Psoas muscle (tissue), 8 donors: ENCODE data around the gene LANCL2. TPM values are rescaled to one million over a fixed set of nuclear protein-coding genes. Genes with fewer than 3 reads are reported as not detected.

Source experiments
- ATAC-seq, 4 donors: fragments of 200-7000 bp; cut with Tn5 transposase; one replicate each; pipeline ENCODE4 v1.9.1; 2020; ENCODE audit warnings: moderate library complexity in 3 of 4, mild to moderate bottlenecking in 2 of 4
- DNase-seq, 2 donors: peaks; one replicate each; pipeline ENCODE4 v3.0.0-alpha.2; 2020
- H3K27ac ChIP-seq: fragments of 200-600 bp; one replicate; pipeline ENCODE4 v1.8.0; 2022
- H3K27me3 ChIP-seq, 3 donors: fragments of 200-600 bp in 1 of 3; one replicate each; pipeline versions ENCODE4 v1.6.1 to v1.8.0; 2013 to 2022; ENCODE audit warnings: low read length in 2 of 3, mild to moderate bottlenecking in 2 of 3, moderate library complexity in 1 of 3; ENCODE audit not compliant: insufficient read depth in 3 of 3
- H3K36me3 ChIP-seq, 2 donors: fragments of 200-600 bp in 1 of 2; one replicate each; pipeline versions ENCODE4 v1.6.1 to v1.8.0; 2013 to 2022; ENCODE audit warnings: low read depth in 1 of 2, mild to moderate bottlenecking in 1 of 2, moderate library complexity in 1 of 2; ENCODE audit not compliant: insufficient read depth in 1 of 2
- H3K4me1 ChIP-seq: fragments of 200-600 bp; one replicate; pipeline ENCODE4 v1.8.0; 2022
- H3K4me3 ChIP-seq: fragments of 200-600 bp; one replicate; pipeline ENCODE4 v1.8.0; 2022; ENCODE audit warnings: mild to moderate bottlenecking
- H3K9me3 ChIP-seq: fragments of 200-600 bp; one replicate; pipeline ENCODE4 v1.8.0; 2022
- CTCF ChIP-seq: fragments of 200-600 bp; IDR thresholded peaks from one replicate; pipeline ENCODE4 v1.8.0; 2022; ENCODE audit warnings: antibody characterized with exemption
- WGBS, 3 donors: extraction: QIAGEN DNeasy Blood & Tissue Kit; methylation state at CpG; one replicate each; pipeline versions ENCODE4 v1.1.6 to v1.1.7; 2013; 5-methylcytosine and 5-hydroxymethylcytosine counted together
- intact Hi-C, 2 donors: fragments of 100-400 bp; cut with DNase I; formaldehyde crosslinking; loops; one replicate each; pipeline versions ENCODE4 v1.11.0 to v1.14.2; 2022
- polyA plus RNA-seq, 3 donors: library from polyadenylated mRNA; stranded (reverse); fragments of 200-250 nt; gene quantifications; one replicate each; pipeline ENCODE4 v1.2.3, GENCODE V29; 2013
- total RNA-seq, 4 donors: library from RNA; stranded (reverse); fragmentation: NEBNext Ultra II Directional in 2 of 4; extraction: Animal tissue kit (Norgen Biotek cat#: 25700) in 2 of 4; gene quantifications; one replicate each; pipeline versions ENCODE4 v1.2.1 to v1.2.4, GENCODE V29; 2021 to 2023
- donor health status: healthy with polysubstance abuse.
- donor health status: DM: no; HTN: no; CAD: no; lungs with moderate emphysema.
- donor health status: Bipolar disorder and iron deficiency.
- donor health status: healthy.
- donor health status: DM: yes; HTN: yes; CAD: no.
- donor health status: DM: no; HTN: no; CAD: no.
- donor health status: DM: no; HTN: no; CAD: no.
- donor health status: DM: yes; HTN: yes; CAD: no.

The LANCL2 gene
- total and polyA plus RNA-seq, 7 donors: 5.4 to 16.9 (median 9.6) TPM

GRCh38 chr7:55342216-55342871 is 22.8 kb upstream of the LANCL2 start:
- no peaks in the 10 kb centered on the region for H3K27me3 ChIP-seq
- no peaks in the 10 kb centered on the region for H3K36me3 ChIP-seq
- no peaks in the 10 kb centered on the region for H3K9me3 ChIP-seq
- DNase-seq (no peak), ATAC-seq (no peak)
- no peak overlapping the region for H3K27ac ChIP-seq
- 69 to 92% (median 83%) methylated on average over 26 to 27 of the region's 27 CpGs for WGBS, 3 donors
- no peak overlapping the region for H3K4me3 ChIP-seq
- intact Hi-C loops: no loop called here
- TF ChIP-seq CTCF: no peak
- no peaks in the 10 kb centered on the region for H3K4me1 ChIP-seq

GRCh38 chr7:55343002-55343781 is 21.9 kb upstream of the LANCL2 start:
- Histone ChIP-seq H3K27ac (no peak overlapping the region), H3K9me3 (no peaks in the 10 kb centered on the region), H3K4me3 (no peak overlapping the region), H3K4me1 (no peaks in the 10 kb centered on the region), H3K27me3 (peaks cover 0 to 1% (median 0%) of the 10 kb centered on the region in 3 donors), H3K36me3 (no peaks in the 10 kb centered on the region)
- ATAC-seq: no peak
- DNase-seq: no peak
- WGBS, 3 donors: 88 to 92% (median 91%) methylated on average over 37 to 42 of the region's 42 CpGs
- intact Hi-C loops: no loop called here
- TF ChIP-seq CTCF: no peak

- intact Hi-C loops: no loop called here
- H3K4me1 ChIP-seq: no peaks in the 10 kb centered on the region
- H3K36me3 ChIP-seq: no peaks in the 10 kb centered on the region
- no peaks in the 10 kb centered on the region for H3K9me3 ChIP-seq
- 92 to 93% (median 92%) methylated on average over 46 to 47 of the region's 47 CpGs for WGBS, 3 donors
- TF ChIP-seq CTCF: no peak
- H3K27ac ChIP-seq: no peak overlapping the region
- H3K27me3 ChIP-seq: peaks cover 0 to 1% (median 0%) of the 10 kb centered on the region in 3 donors
- DNase-seq (no peak), ATAC-seq (no peak)
- H3K4me3 ChIP-seq: no peak overlapping the region
Observed at GRCh38 chr7:55343860-55344606, 21.1 kb upstream of the LANCL2 start.

DNA sequence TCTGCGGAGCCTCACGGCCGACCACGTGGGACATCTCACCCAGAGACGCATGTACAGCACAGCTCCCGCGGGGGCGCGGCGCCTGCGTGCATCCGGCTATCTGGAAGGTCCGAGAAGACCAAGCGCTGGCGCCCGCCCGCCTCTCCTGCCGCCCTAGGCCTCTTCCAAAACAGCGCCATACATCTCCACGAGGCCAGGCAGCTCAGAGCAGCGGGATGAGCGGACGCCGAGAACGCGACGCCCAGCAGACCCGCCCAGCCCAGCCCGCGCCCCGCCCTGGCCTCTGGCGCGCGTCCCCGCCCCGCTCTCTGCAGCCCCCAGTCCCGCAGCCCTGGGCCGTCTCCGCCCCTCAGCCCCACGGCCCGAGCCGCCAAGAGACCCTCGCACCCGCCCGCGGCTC is 20.3 kb upstream of the LANCL2 start:
- DNase-seq (no peak), ATAC-seq (no peak)
- H3K27ac ChIP-seq: no peak overlapping the region
- H3K36me3 ChIP-seq: no peaks in the 10 kb centered on the region
- no peaks in the 10 kb centered on the region for H3K4me1 ChIP-seq
- no peak overlapping the region for H3K4me3 ChIP-seq
- H3K9me3 ChIP-seq: no peaks in the 10 kb centered on the region
- peaks cover 0 to 1% (median 0%) of the 10 kb centered on the region in 3 donors for H3K27me3 ChIP-seq
- intact Hi-C loops: no loop called here
- whole genome bisulfite sequencing, 3 donors: 44 to 60% (median 59%) methylated on average over 42 to 46 of the region's 46 CpGs
- TF ChIP-seq CTCF: no peak
